PC-9 (cell line): ENCODE measurements around the gene MARCHF3.

ENCODE experiments used
- CTCF ChIP-seq: fragments of 200-600 bp; sonication (generic); conservative IDR thresholded peaks from 2 replicates; pipeline ENCODE4 v1.6.1; 2017; ENCODE audit warnings: mixed run types, antibody characterized with exemption, mild to moderate bottlenecking, moderate library complexity
- EZH2 ChIP-seq: fragments of 200-600 bp; sonication (generic); IDR thresholded peaks from 2 replicates; pipeline ENCODE4 v1.8.0; 2017; ENCODE audit warnings: antibody characterized with exemption, low read depth

- TF ChIP-seq CTCF (no peak), EZH2 (no peak)
Observed at GRCh38 chr5:127038550-127038949, 8.2 kb upstream of the MARCHF3 start.
